ENCODE measurements around the gene AURKB.
"Not testable (repeated sequence)": the region's sequence is repeated elsewhere in the genome, so short reads cannot be mapped to it uniquely, and the experiment has no call there.

Gene AURKB

GRCh38 chr17:8222380-8222629, 11.9 kb upstream of the AURKB start:
- DNase-seq: no peak
- Mint-ChIP-seq H3K27ac (peak overlapping the region; percentile 100), H3K4me1 (ENCODE audit: low read depth in 2 of 2) (peaks cover 53 to 58% of the 10 kb centered on the region in 2 donors), H3K27me3 (peaks cover 12 to 22% of the 10 kb centered on the region in 2 donors), H3K9me3 (peaks cover 0 to 2% of the 10 kb centered on the region in 2 donors), H3K36me3 (ENCODE audit: insufficient read depth) (peaks cover 76% of the 10 kb centered on the region), H3K4me3 (peak overlapping the region; percentile 91 to 99)
- ATAC-seq (replicated peaks): no peak

- Mint-ChIP-seq H3K4me3 (peak overlapping the region; percentile 91 to 99), H3K27ac (peak overlapping the region; percentile 100), H3K9me3 (peaks cover 0 to 2% of the 10 kb centered on the region in 2 donors), H3K4me1 (ENCODE audit: low read depth in 2 of 2) (peaks cover 49 to 53% of the 10 kb centered on the region in 2 donors), H3K36me3 (ENCODE audit: insufficient read depth) (peaks cover 71% of the 10 kb centered on the region), H3K27me3 (peaks cover 12 to 22% of the 10 kb centered on the region in 2 donors)
- peak; percentile 64 for ATAC-seq (replicated peaks)
- peak; percentile 94 to 98 (median 94) for DNase-seq
These were observed 11.4 kb upstream of the AURKB start for GRCh38 chr17:8221663-8222379.

- ATAC-seq (replicated peaks) (peak; percentile 21), DNase-seq (peak; percentile 89 to 93 (median 90))
- Mint-ChIP-seq H3K9me3 (peaks cover 0 to 2% of the 10 kb centered on the region in 2 donors), H3K4me1 (ENCODE audit: low read depth in 2 of 2) (peaks cover 43 to 45% of the 10 kb centered on the region in 2 donors), H3K36me3 (ENCODE audit: insufficient read depth) (peaks cover 63% of the 10 kb centered on the region), H3K27ac (peak overlapping the region; percentile 100), H3K27me3 (peaks cover 12 to 22% of the 10 kb centered on the region in 2 donors), H3K4me3 (peak overlapping the region; percentile 91 to 99)
These were observed 10.6 kb upstream of the AURKB start for GRCh38 chr17:8220783-8221662.

- not testable (repeated sequence) for H3K4me3 Mint-ChIP-seq, H3K9me3 Mint-ChIP-seq
These were observed 3.6 kb upstream of the AURKB start for GRCh38 chr17:8214000-8214399.

GRCh38 chr17:8212312-8213180, 2.2 kb upstream of the AURKB start:
- no peak overlapping the region for H3K4me3 Mint-ChIP-seq
- H3K36me3 Mint-ChIP-seq (ENCODE audit: insufficient read depth): peaks cover 21% of the 10 kb centered on the region
- H3K4me1 Mint-ChIP-seq (ENCODE audit: low read depth in 2 of 2): peaks cover 16 to 17% of the 10 kb centered on the region in 2 donors
- no peak for ATAC-seq (replicated peaks)
- no peaks in the 10 kb centered on the region for H3K27me3 Mint-ChIP-seq
- no peak for DNase-seq
- no peak overlapping the region for H3K27ac Mint-ChIP-seq
- H3K9me3 Mint-ChIP-seq: no peaks in the 10 kb centered on the region

More at GRCh38 chr17:8214000-8214399, 3.6 kb upstream of the AURKB start:
- ATAC-seq (replicated peaks); H3K27ac Mint-ChIP-seq; DNase-seq; H3K27me3 Mint-ChIP-seq: not testable (repeated sequence)
- peaks cover 17% of the 10 kb centered on the region for H3K36me3 Mint-ChIP-seq (ENCODE audit: insufficient read depth)
- H3K4me1 Mint-ChIP-seq (ENCODE audit: low read depth in 2 of 2): peaks cover 16 to 19% of the 10 kb centered on the region in 2 donors

- H3K27me3 Mint-ChIP-seq: no peaks in the 10 kb centered on the region
- H3K9me3 Mint-ChIP-seq: no peaks in the 10 kb centered on the region
- ATAC-seq (replicated peaks) (peak; percentile 46), DNase-seq (no peak)
- peaks cover 16 to 18% of the 10 kb centered on the region in 2 donors for H3K4me1 Mint-ChIP-seq (ENCODE audit: low read depth in 2 of 2)
- peak overlapping the region; percentile 87 to 90 for H3K27ac Mint-ChIP-seq
- peak overlapping the region; percentile 88 to 95 for H3K4me3 Mint-ChIP-seq
- H3K36me3 Mint-ChIP-seq (ENCODE audit: insufficient read depth): peaks cover 21% of the 10 kb centered on the region
These were observed 535 bp upstream of the AURKB start for GRCh38 chr17:8210761-8211458.

GRCh38 chr17:8206536-8206935, 3.8 kb downstream of the AURKB start:
- no peaks in the 10 kb centered on the region for H3K9me3 Mint-ChIP-seq
- H3K4me1 Mint-ChIP-seq (ENCODE audit: low read depth in 2 of 2): peaks cover 16 to 18% of the 10 kb centered on the region in 2 donors
- no peak overlapping the region for H3K4me3 Mint-ChIP-seq
- ATAC-seq (replicated peaks) (no peak), DNase-seq (no peak)
- H3K27me3 Mint-ChIP-seq: no peaks in the 10 kb centered on the region
- no peak overlapping the region for H3K27ac Mint-ChIP-seq
- peaks cover 15% of the 10 kb centered on the region for H3K36me3 Mint-ChIP-seq (ENCODE audit: insufficient read depth)

- Mint-ChIP-seq H3K4me1 (ENCODE audit: low read depth in 2 of 2) (peaks cover 8 to 9% of the 10 kb centered on the region in 2 donors), H3K9me3 (no peaks in the 10 kb centered on the region), H3K4me3 (no peak overlapping the region), H3K27ac (no peak overlapping the region), H3K36me3 (ENCODE audit: insufficient read depth) (peaks cover 14% of the 10 kb centered on the region), H3K27me3 (no peaks in the 10 kb centered on the region)
- no peak for DNase-seq
- ATAC-seq (replicated peaks): no peak
These were observed 5.4 kb downstream of the AURKB start for GRCh38 chr17:8204761-8205555.

GRCh38 chr17:8192070-8192815, 18.1 kb downstream of the AURKB start:
- Mint-ChIP-seq H3K9me3 (no peaks in the 10 kb centered on the region), H3K4me1 (ENCODE audit: low read depth in 2 of 2) (peaks cover 10 to 17% of the 10 kb centered on the region in 2 donors), H3K4me3 (no peak overlapping the region), H3K27me3 (no peaks in the 10 kb centered on the region), H3K36me3 (ENCODE audit: insufficient read depth) (peaks cover 11% of the 10 kb centered on the region), H3K27ac (no peak overlapping the region)
- peak in 1 of 3 experiments; percentile 42 for DNase-seq
- ATAC-seq (replicated peaks): peak; percentile 9

GRCh38 chr17:8190506-8190905, 19.9 kb downstream of the AURKB start:
- Mint-ChIP-seq H3K27ac (no peak overlapping the region), H3K36me3 (ENCODE audit: insufficient read depth) (peaks cover 11% of the 10 kb centered on the region), H3K9me3 (no peaks in the 10 kb centered on the region), H3K27me3 (no peaks in the 10 kb centered on the region), H3K4me3 (no peak overlapping the region), H3K4me1 (ENCODE audit: low read depth in 2 of 2) (peaks cover 10 to 11% of the 10 kb centered on the region in 2 donors)
- DNase-seq (no peak), ATAC-seq (replicated peaks) (no peak)

GRCh38 chr17:8189711-8190477, 20.5 kb downstream of the AURKB start, which contains the start of gene BORCS6:
BORCS6 (minus strand) TSS chr17:8190180; CDS start chr17:8190140, 40 bp downstream.
- Mint-ChIP-seq H3K27me3 (no peaks in the 10 kb centered on the region), H3K27ac (no peak within 1 kb of the TSS), H3K4me3 (no peak within 1 kb of the TSS), H3K36me3 (ENCODE audit: insufficient read depth) (peaks cover 11% of the 10 kb centered on the region), H3K9me3 (no peaks in the 10 kb centered on the region), H3K4me1 (ENCODE audit: low read depth in 2 of 2) (peaks cover 10 to 11% of the 10 kb centered on the region in 2 donors)
- DNase-seq (peak; percentile 86 to 91 (median 90)), ATAC-seq (replicated peaks) (peak; percentile 70)
